GM18858 (cell line): ENCODE results near the gene ICA1.
A peak's percentile ranks its signal among the peaks of the same experiment; 100 is the strongest.
"Not testable (repeated sequence)": the region's sequence is repeated elsewhere in the genome, so short reads cannot be mapped to it uniquely, and the experiment has no call there.

Experiments
- ATAC-seq: cut with Tn5 transposase; IDR thresholded peaks from one replicate; pipeline ENCODE4 v1.9.1; 2021; ENCODE audit not compliant: unreplicated experiment

The ICA1 gene

GRCh38 chr7:8261711-8262695, at the start of gene ICA1:
ICA1 (minus strand) TSS chr7:8262167; CDS start chr7:8235926, 26,241 bp downstream.
- peak; percentile 43 for ATAC-seq

GRCh38 chr7:8310876-8311275, 48.9 kb upstream of the ICA1 start:
- ATAC-seq, result no peak

GRCh38 chr7:8305625-8306388, 43.8 kb upstream of the ICA1 start:
- ATAC-seq, result no peak

GRCh38 chr7:8305104-8305503, 43.1 kb upstream of the ICA1 start:
- no peak for ATAC-seq

- no peak for ATAC-seq
These were observed 42.0 kb upstream of the ICA1 start for GRCh38 chr7:8303904-8304528.

- not testable (repeated sequence) for ATAC-seq
These were observed 35.1 kb upstream of the ICA1 start for GRCh38 chr7:8297023-8297422.

GRCh38 chr7:8296362-8296659, 34.3 kb upstream of the ICA1 start:
- ATAC-seq, result peak; percentile 13

GRCh38 chr7:8295638-8296361, 33.8 kb upstream of the ICA1 start:
- peak; percentile 99 for ATAC-seq

- no peak for ATAC-seq
These were observed 29.6 kb upstream of the ICA1 start for GRCh38 chr7:8291397-8292141.

- ATAC-seq, result no peak
These were observed 28.8 kb upstream of the ICA1 start for GRCh38 chr7:8290645-8291308.

- ATAC-seq, result no peak
These were observed 24.2 kb upstream of the ICA1 start for GRCh38 chr7:8286118-8286517.

GRCh38 chr7:8285155-8285554, 23.2 kb upstream of the ICA1 start:
- ATAC-seq, result no peak

GRCh38 chr7:8284606-8285005, 22.6 kb upstream of the ICA1 start:
- no peak for ATAC-seq

GRCh38 chr7:8283968-8284367, 22.0 kb upstream of the ICA1 start:
- no peak for ATAC-seq

- ATAC-seq, result no peak
These were observed 20.9 kb upstream of the ICA1 start for GRCh38 chr7:8282871-8283270.

GRCh38 chr7:8282162-8282561, 20.2 kb upstream of the ICA1 start:
- no peak for ATAC-seq

GRCh38 chr7:8278183-8278582, 16.2 kb upstream of the ICA1 start:
- ATAC-seq, result no peak

GRCh38 chr7:8277394-8277982, 15.5 kb upstream of the ICA1 start:
- ATAC-seq, result no peak

GRCh38 chr7:8274589-8274988, 12.6 kb upstream of the ICA1 start:
- no peak for ATAC-seq
